IPS DF 19.7 (cell line): Measurements from ENCODE around the gene STX8.

ENCODE experiments used
- DNase-seq: peaks from one replicate; pipeline ENCODE4 v3.0.0-alpha.2; 2013; ENCODE audit warnings: low read depth, low spot score

STX8 gene

DNA sequence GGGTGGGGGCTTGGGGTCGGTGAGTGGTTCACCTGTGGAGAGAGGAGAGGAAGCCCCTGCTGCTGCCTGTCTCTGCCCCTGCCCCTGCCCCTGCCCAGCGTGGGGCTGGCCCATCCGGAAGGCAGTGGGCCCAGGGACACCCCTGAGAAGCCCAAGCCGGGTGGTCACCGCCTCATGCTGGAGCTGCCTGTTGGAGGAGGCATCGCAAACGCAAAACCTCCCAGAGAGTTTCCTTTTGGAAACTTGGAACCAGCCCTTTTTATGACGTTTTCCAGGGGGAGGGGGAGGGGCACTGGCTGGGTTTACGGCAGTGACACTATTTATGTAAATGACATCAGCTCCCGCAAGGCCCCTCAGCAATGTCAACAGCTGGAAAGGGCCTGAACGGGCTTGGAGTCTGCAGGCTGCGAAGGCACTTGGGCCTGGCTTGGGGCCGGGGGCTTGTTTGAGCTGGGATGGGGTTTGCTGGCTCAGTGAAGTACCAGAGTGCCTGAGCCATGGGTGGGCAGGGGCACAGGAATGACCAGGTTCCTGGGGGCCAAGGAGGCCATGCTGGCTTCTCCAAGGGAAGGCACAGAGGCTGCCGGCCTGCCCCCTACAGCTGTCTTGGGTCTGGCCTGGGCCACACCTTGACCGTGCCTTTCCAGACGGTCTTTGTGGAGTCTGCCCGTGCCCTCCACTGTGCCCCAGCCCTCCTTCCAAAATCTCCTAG lies 334.8 kb downstream of the STX8 start:
- DNase-seq = peak; percentile 17

DNA sequence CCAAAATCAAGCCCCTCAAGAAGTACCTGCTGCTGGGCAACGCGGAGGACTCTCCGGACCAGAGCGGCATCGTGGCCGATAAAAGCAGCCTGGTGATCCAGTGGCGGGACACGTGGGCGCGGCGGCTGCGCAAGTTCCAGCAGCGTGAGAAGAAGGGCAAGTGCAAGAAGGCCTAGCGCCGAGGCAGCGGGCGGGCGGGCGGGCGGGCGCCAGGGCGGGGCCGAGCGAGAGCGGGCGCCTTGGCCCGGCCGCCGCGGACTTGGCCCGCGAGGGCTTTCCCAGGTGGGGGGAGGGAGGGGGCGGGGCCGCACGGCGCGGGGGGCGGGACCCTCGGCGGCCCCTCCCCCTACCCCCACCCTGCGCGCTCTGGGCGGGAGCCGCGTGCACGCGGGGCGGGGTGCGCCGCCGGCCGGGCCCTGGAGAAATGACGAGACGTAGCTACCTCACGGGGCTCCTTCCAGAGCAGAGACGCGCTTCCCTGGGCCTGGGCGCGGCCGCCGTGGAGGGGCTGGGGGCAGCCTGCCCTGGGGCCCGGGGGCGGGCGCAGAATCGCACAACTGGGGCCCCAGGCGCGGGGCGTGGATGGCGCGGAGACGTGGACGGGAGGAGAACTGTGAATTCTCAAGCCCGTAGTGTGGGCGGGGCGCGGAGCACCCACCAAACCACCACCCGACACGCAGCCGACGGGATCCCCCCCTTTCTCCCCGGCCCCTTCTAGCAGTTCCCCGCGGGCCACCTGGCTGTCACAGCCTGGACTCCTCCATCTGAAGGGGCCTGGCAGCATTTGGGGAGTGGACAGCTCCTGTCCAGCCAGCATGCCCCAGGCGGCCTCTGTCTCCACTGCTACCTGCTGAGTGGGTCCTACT lies 335.6 kb downstream of the STX8 start:
- no peak for DNase-seq

DNA sequence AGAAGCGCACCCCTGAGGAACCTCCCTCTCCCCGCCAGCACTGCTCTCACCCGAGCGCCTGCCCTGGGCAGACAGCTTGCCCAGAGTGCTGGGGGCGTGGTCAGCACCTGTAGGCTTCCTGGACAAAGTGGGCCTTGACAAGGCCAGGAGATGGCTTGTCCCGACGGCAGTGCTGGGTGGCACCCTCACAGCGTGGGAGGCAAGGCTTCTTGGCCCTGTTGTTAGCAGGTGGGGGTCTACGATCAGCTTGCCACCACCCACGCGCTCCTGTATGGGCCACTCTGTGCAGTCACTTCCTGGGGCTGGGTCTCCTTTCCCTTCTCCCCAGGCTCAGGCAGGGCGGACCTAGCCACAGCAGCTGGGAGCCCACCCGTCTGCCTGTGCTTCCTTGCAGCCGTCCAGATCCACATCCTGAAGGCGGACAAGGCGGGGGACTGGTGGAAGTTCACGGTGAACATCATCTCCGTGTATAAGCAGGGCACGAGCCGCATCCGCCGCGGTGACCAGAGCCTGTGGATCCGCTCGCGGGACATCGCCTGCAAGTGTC lies 336.3 kb downstream of the STX8 start:
- DNase-seq = no peak

DNA sequence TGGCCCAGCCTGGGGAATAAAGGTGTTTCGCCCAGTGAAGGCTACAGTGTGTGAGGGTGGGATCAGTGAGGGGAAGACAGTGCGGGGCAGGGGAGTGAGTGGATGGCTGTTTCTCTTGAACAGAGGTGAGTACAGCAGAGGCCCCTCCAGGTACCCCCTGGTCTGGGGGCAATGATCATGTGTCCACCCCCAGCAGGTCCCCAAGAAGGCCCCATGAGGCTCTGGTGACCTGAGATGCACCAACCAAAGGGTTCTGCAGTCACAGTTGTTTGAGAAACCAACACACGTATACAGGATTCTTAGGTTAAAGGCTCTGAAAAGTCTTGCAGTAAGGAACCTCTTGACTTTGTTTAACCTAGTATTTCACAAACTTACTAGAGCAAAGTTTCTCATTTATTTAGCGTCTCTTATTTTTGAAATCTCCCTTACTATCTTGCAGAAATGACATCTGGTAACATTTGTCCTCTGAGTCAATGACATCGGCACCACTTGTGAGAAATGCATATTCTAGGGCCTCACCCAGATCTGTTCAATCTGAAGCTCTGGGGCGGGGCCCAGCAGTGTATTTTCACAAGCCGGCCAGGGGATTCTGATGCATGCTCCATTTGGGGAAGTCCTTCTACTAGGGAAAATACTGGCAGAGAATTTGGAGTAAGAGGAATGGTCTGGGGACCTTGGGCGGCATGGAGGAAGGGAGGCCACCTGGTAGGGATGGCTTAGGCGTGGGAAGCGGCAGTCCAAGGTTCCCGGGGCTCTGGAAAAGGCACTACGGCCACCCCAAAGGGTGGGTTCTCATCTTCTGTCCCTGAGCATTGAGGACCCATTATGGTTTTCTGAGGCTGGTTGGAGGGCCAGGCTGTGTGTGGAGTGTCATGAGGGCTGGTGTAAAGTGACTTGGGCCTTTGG lies 337.0 kb downstream of the STX8 start:
- no peak for DNase-seq

DNA sequence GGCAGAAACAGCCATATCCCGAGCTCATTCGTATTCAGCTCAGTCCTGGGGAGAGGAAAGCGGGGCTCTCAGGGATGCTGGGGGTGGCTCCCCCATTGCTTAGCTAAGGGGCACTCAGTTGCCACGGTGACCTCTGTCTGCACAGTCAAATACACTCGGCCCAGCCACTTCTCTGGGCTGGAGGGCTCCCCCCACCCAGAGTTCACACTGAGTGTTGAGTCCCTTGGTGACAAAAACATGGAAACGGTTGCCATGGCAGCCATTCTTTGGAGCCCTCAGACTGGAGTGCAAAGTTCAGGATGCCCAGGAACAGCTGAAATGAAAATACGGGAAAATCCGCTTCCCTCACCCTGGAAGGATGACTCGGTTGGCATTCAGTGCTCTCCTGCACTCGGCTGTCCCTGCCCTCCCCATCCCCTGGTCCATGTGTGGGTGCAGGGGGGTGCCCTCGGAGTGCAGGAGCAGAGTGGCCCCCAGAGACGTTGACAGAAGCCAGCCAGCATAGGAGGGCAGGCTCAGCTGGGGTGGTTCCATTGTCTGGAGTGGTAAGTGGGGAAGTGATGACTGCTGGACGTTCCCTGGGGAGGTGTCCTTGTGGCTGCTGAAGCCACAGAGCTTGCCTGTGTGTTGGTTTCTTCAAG lies 337.8 kb downstream of the STX8 start:
- no peak for DNase-seq

DNA sequence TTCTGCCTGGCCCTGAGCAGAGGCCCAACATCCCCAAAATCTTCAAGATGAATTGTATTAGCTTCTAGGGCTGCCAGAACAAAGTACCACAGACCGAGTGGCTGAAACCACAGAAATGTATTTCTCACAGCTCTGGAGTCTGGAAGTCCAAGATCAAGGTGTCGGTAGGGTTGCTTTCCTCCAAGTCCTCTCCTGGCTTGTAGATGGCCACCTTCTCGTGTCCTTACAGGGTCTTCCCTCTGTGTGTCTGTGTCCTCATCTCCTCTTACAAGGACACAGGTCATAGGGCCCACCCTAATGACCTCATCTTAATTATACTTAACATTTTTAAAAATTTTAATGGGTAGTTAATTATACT lies 338.6 kb downstream of the STX8 start:
- no peak for DNase-seq

DNA sequence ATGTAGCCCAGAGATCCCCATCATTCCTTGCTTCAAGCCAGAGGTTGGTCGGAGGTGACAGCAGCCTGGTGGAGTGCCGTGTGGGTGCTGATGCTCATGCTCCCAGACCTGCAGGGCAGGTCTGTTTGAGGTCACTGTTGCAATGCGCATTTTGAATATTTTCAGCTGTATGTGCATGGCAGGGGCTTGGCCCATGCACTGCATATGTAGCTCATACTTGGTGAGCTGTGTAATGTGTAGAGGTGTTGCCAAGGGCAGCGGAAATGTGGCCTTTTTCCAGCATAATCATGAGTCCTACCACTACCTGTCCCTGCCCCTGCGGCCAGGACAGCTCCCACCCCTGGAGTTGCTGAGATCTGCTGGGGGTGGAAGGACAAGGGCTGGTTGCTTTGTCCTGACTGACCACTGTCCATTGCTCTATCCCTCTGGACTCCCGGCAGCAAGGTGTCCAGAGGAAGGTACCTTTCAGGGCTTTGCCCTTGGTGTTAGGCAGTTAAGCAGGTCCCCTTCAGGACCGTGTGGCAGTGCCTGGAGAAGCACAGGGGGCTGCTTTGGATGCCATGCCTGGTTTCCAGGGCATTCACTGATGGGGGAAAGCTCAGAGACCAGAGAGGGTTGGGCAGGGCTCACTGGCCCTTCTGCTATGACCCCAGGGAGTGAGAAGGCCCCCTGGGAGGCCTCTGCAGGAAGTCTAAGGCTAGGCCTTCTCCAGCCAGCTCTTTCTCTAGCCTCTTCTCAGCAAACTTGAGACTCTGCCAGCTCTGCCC lies 339.2 kb downstream of the STX8 start:
- DNase-seq = no peak

DNA sequence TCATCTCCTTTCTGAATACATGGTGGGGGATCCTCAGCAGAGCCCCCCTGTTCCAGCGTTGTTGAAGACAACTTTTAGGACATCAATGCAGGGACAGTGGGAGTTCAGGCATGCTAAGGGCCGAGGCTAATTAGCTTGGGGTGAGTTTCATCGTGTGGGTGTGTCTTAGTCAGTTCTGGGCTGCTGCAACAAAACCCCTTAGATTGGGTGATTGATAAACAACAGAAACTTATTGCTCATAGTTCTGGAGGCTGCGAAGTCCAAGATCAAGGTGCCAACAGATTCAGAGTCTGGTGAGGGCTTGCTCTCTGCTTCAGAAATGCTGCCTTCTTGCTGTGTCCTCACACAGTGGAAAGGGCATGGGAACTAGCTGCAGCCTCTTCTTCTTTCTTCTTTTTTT lies 340.3 kb downstream of the STX8 start:
- no peak for DNase-seq

DNA sequence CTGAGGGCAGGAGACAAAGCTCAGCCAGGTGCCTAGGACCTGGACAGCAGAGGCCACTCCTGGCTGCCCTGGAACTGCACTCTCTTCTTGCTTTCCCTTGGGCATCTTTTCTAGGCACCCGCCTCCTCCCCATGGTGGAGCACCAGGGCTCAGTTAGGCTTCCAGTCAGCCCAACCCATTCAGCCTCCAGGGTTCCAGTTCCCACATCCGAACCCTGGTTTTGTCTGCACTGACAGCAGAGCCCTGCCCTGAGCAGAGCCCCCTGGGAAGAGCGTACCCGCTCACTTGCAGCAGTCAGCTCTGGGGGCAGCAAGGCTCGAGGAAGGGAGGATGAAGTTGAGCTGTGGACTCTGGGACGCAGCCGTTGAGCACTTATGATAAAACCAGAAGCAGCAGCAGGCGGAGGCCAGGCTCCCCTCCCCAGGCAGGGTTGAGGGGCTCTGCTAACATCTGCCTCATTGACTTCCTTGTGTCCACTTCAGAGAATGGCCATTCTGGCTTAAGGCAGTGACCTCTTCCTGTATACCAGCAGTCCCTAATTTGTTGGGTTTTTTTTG lies 341.2 kb downstream of the STX8 start:
- no peak for DNase-seq

DNA sequence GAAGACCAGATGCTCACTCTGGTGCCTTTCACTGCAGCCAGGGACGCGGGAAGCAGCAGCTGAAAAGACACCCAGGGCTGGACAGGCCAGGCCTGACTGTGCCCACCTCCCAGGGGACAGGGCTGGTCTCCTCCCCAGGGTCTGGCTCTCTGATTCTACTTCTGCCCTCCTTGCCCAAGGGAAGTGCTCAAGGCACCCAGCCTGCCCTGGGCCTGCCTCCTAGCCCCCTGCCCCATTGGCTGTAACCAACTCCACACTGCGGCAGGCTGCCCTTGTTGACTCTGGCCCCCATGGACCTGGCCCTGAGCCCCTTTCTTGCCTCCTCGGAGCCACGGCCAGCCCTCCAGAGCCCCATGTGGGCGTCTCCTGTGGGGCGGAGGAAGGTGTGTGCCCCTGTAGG lies 341.9 kb downstream of the STX8 start:
- DNase-seq = no peak

- no peak for DNase-seq
These were observed 342.4 kb downstream of the STX8 start for GRCh38 chr17:9233271-9233599.

DNA sequence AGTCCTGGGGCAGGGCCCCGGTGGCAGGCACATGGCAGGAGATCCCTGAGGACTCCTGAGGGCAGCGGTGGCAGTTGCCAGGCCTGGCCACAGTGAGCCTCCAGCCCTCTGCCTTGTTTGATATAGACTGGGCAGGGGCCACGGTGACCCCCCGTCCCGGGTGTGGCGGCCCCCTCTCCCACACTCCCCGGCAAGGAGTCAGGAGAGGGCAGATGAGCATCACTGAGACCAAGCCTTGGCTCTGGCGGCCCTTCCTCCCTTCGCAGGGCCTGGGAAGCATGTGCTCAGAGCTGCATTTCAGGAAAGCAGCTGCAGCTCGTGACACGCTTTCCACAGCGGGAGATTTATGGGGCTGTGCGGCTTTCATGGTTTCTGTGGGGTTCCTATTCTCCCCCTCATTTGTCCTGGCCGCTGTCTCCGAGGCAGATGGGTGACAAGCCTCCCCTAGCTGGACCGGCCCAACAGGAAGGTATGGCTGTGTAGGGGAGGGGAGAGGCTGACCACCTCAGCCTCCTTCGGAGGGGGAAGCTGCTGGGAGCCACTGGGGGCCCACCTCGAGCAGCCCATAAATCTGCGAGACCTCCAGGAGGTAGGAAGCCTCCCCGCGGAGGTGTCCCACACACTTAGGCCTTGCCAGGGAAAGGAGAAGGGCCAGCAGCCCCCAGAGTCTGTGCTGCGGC lies 342.9 kb downstream of the STX8 start:
- DNase-seq = no peak

- no peak for DNase-seq
These were observed 343.5 kb downstream of the STX8 start for GRCh38 chr17:9232155-9232475.

DNA sequence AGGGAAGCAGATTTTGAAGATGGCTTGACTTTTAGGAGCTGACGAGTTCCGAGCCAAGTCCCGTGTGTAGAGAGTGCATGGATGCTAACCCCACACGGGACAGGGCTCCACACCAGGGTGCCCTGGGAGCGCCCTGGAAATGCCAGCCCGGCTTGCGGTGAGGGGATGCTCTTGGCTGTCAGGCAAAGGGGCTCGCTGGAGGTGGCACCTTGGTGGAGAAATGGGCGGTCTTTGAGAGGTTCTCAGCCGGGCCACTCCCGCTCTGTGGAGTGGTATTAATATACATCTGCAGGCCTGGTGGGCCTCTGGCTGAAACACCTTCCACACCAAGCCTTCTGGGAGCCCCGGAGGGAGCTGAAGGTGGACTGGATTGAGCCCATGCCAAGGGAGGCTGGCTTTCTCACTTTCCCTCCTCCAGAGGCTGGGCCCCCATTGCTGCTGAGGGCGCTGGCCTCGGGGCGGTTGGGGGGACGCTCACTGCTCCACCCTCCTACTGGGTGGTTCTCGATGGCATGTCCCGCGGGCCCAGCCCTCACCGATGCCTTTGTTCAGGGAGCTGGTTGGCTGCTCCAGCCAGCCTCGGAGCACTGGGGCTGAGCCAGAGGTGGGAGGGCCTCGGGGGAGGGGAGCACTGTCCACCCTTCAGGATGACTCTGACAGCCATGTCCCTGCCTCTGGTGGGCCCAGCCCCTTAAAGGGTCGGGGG lies 344.0 kb downstream of the STX8 start:
- DNase-seq = no peak

GRCh38 chr17:9230861-9231260 lies 344.8 kb downstream of the STX8 start:
- no peak for DNase-seq

- no peak for DNase-seq
These were observed 345.3 kb downstream of the STX8 start for GRCh38 chr17:9230346-9230745.

DNA sequence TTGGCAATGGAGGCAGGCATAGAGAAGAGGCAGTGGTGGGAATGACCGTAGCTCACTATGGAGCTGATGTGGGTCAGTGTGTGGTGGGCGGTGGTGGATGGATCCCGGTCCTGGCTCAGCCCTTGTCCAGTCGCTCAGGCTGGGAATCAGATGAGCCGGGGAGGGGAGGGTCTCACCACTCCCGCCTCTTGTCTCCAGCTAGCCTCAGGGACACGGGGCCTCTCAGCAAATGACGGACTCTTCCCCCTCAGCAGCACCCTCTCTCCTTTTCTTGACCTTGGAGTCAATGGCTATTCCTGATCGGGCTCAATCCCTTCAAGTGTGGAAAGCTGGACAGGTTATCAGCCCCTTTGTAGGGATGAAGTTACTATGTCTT lies 345.8 kb downstream of the STX8 start:
- DNase-seq = no peak

- DNase-seq = no peak
These were observed 346.3 kb downstream of the STX8 start for GRCh38 chr17:9229160-9229825.
